GM21515 (cell line): ENCODE data around the gene GAGE12D.
"Not testable (repeated sequence)": the region's sequence is repeated elsewhere in the genome, so short reads cannot be mapped to it uniquely, and the experiment has no call there.

Source experiments
- ATAC-seq: cut with Tn5 transposase; IDR thresholded peaks from one replicate; pipeline ENCODE4 v1.9.1; 2021; ENCODE audit not compliant: unreplicated experiment

The GAGE12D gene

GRCh38 chrX:49541433-49541832 lies at the start of gene GAGE12D:
Gene GAGE12D (plus strand): TSS chrX:49541733. CDS start chrX:49542888, 1,155 bp downstream.
- ATAC-seq, result not testable (repeated sequence)

- not testable (repeated sequence) for ATAC-seq
These were observed 9.7 kb upstream of the GAGE12D start, which contains the start of gene GAGE12C for GRCh38 chrX:49531877-49532276. Gene GAGE12C (plus strand): TSS chrX:49532177. CDS start chrX:49533332, 1,155 bp downstream.

GRCh38 chrX:49550989-49551388 lies 9.5 kb downstream of the GAGE12D start, which contains the start of gene GAGE12E:
Gene GAGE12E (plus strand): TSS chrX:49551289. CDS start chrX:49552444, 1,155 bp downstream.
- not testable (repeated sequence) for ATAC-seq

GRCh38 chrX:49560542-49560941 lies 19.0 kb downstream of the GAGE12D start, which contains the start of gene GAGE12F:
Gene GAGE12F (plus strand): TSS chrX:49560842. CDS start chrX:49561997, 1,155 bp downstream.
- not testable (repeated sequence) for ATAC-seq

- ATAC-seq, result not testable (repeated sequence)
These were observed 27.2 kb downstream of the GAGE12D start for GRCh38 chrX:49568728-49569127.

- ATAC-seq, result not testable (repeated sequence)
These were observed 27.6 kb downstream of the GAGE12D start for GRCh38 chrX:49569152-49569551.

GRCh38 chrX:49570100-49570499 lies 28.6 kb downstream of the GAGE12D start, which contains the start of gene GAGE12G:
Gene GAGE12G (plus strand): TSS chrX:49570400. CDS start chrX:49571555, 1,155 bp downstream.
- not testable (repeated sequence) for ATAC-seq

- ATAC-seq, result not testable (repeated sequence)
These were observed 38.1 kb downstream of the GAGE12D start, which contains the start of gene GAGE12H for GRCh38 chrX:49579649-49580048. Gene GAGE12H (plus strand): TSS chrX:49579949. CDS start chrX:49581104, 1,155 bp downstream.

GRCh38 chrX:49589196-49589595 lies 47.7 kb downstream of the GAGE12D start, which contains the start of gene GAGE2A:
Gene GAGE2A (plus strand): TSS chrX:49589496. CDS start chrX:49590651, 1,155 bp downstream.
- ATAC-seq, result not testable (repeated sequence)

GRCh38 chrX:49589769-49590478 lies 48.4 kb downstream of the GAGE12D start:
- ATAC-seq, result not testable (repeated sequence)

GRCh38 chrX:49590488-49590887 lies 49.0 kb downstream of the GAGE12D start:
- ATAC-seq, result not testable (repeated sequence)
